ENCODE data around the gene EPHB6.

The EPHB6 gene

DNA sequence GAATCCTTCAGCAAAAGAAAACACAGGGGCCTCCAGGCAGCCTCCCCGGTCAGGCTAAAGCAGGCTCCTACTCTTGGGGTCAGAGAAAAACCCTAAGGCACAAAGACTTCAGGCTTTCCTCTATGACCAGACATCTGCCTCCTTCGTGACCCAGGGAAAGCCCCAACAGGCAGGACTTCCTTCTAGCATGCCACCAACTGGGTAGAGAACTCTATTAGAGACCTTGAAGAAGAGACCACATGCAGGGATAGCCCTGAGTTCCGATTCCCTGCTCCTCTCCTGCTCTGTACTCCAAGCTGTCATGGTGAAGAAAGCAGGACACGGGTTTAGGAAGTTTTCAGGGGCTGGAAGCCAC is 29.4 kb downstream of the EPHB6 start:
- H3K79me2 ChIP-seq (ENCODE audit: control insufficient read depth, low read length), result no peaks in the 10 kb centered on the region
- no peak overlapping the region for H3K27ac ChIP-seq (ENCODE audit: low read depth, low read length)
- H3F3A ChIP-seq (ENCODE audit: control insufficient read depth, insufficient read depth), result no peaks in the 10 kb centered on the region
- H3K27me3 ChIP-seq (ENCODE audit: control insufficient read depth, low read length), result peaks cover 24% of the 10 kb centered on the region
- no peaks in the 10 kb centered on the region for H3K36me3 ChIP-seq (ENCODE audit: control insufficient read depth, low read length)
- H3K9me3 ChIP-seq (ENCODE audit: control insufficient read depth, insufficient read depth, low read length), result no peaks in the 10 kb centered on the region
- H4K20me1 ChIP-seq (ENCODE audit: control insufficient read depth, insufficient read depth, low read depth, low read length), result no peaks in the 10 kb centered on the region; the same call in 1 of the 2 replicates
- no peaks in the 10 kb centered on the region for H3K4me1 ChIP-seq (ENCODE audit: control insufficient read depth, low read length)
- H3K4me2 ChIP-seq (ENCODE audit: low read length), result no peak overlapping the region
- no peaks in the 10 kb centered on the region for H3K9me2 ChIP-seq (replicated peaks; ENCODE audit: control insufficient read depth, low read length)
- TF ChIP-seq, protein P1, sequence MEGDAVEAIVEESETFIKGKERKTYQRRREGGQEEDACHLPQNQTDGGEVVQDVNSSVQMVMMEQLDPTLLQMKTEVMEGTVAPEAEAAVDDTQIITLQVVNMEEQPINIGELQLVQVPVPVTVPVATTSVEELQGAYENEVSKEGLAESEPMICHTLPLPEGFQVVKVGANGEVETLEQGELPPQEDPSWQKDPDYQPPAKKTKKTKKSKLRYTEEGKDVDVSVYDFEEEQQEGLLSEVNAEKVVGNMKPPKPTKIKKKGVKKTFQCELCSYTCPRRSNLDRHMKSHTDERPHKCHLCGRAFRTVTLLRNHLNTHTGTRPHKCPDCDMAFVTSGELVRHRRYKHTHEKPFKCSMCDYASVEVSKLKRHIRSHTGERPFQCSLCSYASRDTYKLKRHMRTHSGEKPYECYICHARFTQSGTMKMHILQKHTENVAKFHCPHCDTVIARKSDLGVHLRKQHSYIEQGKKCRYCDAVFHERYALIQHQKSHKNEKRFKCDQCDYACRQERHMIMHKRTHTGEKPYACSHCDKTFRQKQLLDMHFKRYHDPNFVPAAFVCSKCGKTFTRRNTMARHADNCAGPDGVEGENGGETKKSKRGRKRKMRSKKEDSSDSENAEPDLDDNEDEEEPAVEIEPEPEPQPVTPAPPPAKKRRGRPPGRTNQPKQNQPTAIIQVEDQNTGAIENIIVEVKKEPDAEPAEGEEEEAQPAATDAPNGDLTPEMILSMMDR (IDR thresholded peaks at IDR 0.05; ENCODE audit: low read depth, low read length, poor library complexity, severe bottlenecking), result no peak
- TF ChIP-seq EZH2phosphoT487 (IDR thresholded peaks at IDR 0.05; ENCODE audit: borderline replicate concordance, low read length), result no peak
- no peak overlapping the region for H3K4me3 ChIP-seq (ENCODE audit: low read length)

DNA sequence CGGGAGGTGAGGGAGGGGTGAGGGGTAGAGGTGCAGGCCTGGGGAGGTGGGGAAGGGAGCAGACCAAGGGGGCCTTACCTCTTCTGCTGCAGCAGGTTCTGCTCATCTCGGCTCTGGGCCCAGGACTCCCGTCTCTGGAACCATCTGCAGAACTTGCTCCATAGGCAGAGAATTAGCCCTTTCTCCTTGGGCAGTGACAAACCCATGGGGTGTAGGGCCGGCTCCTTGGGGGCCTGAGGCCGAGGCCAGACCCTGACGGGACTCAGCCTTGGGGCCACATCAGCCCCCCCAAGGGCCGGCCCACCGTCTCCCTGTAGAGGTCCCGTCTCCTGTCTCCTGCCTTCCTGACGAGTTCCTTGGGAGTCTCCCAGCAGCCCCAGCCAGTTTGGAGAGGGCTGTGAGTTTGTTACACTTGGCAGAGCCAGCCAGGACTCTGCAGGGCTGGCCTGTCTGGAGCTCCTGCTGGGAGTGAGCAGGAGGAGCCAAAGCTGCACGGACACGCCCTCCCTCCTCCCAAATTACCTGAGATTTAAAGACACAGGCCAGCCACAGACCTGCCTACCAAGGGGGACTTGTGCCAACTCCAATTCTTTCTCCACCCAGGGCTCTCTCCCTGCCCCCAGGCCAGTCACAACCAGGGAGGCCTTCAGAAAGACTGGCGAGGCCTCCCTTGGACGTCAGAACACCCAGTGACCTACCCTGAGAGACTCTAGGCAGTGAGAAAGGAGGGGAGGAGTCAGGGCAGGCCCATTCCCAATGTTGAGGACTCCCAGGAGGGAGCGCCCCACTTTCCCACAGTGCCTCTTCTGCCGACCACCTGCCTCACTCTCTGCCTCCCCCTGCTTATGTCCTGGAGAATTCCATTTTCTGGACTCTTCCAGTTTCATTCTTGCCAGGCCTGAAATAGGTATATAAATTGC is 30.7 kb downstream of the EPHB6 start, which contains the start of gene TRPV6:
TSS of gene TRPV6 (minus strand) at position 435 of the 920 bp plus-strand sequence.
- no peak for TF ChIP-seq EZH2phosphoT487 (IDR thresholded peaks at IDR 0.05; ENCODE audit: borderline replicate concordance, low read length)
- TF ChIP-seq, protein P1 (IDR thresholded peaks at IDR 0.05; ENCODE audit: low read depth, low read length, poor library complexity, severe bottlenecking), result no peak
- no peaks in the 10 kb centered on the region for H3K9me3 ChIP-seq (ENCODE audit: control insufficient read depth, insufficient read depth, low read length)
- H3K27me3 ChIP-seq (ENCODE audit: control insufficient read depth, low read length), result peaks cover 11% of the 10 kb centered on the region; the same call in 1 of the 2 replicates
- H4K20me1 ChIP-seq (ENCODE audit: control insufficient read depth, insufficient read depth, low read depth, low read length), result no peaks in the 10 kb centered on the region; the same call in 1 of the 2 replicates
- no peaks in the 10 kb centered on the region for H3K9me2 ChIP-seq (replicated peaks; ENCODE audit: control insufficient read depth, low read length)
- H3K4me3 ChIP-seq (ENCODE audit: low read length), result no peak within 1 kb of the TSS
- H3K36me3 ChIP-seq (ENCODE audit: control insufficient read depth, low read length), result no peaks in the 10 kb centered on the region
- no peak within 1 kb of the TSS for H3K4me2 ChIP-seq (ENCODE audit: low read length)
- H3K4me1 ChIP-seq (ENCODE audit: control insufficient read depth, low read length), result no peaks in the 10 kb centered on the region
- H3K79me2 ChIP-seq (ENCODE audit: control insufficient read depth, low read length), result no peaks in the 10 kb centered on the region
- H3F3A ChIP-seq (ENCODE audit: control insufficient read depth, insufficient read depth), result no peaks in the 10 kb centered on the region
- no peak within 1 kb of the TSS for H3K27ac ChIP-seq (ENCODE audit: low read depth, low read length)

DNA sequence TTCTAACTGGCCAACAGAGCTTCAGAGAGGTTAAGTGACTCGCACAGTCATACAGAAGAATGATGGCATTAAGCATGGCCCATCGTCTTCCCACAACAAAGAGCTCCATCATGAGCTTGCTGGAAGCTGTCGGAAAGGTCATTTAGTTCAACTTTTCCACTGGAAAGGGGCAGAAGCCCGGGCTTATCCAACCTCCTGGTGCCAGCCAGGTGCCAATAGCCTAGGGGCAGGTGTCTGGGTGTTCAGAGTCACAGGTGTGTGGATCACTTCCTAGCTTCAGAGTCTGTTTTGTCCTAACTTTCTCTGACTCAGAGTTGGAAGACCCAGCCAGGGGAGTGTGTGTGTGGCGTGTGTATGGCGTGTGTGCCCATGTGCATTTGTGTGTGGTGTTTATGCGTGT is 32.0 kb downstream of the EPHB6 start:
- Histone ChIP-seq H3K4me3 (ENCODE audit: low read length) (no peak overlapping the region), H3K4me1 (ENCODE audit: control insufficient read depth, low read length) (no peaks in the 10 kb centered on the region), H3K4me2 (ENCODE audit: low read length) (no peak overlapping the region), H3K9me2 (replicated peaks; ENCODE audit: control insufficient read depth, low read length) (no peaks in the 10 kb centered on the region), H3K36me3 (ENCODE audit: control insufficient read depth, low read length) (no peaks in the 10 kb centered on the region), H3F3A (ENCODE audit: control insufficient read depth, insufficient read depth) (no peaks in the 10 kb centered on the region), H4K20me1 (ENCODE audit: control insufficient read depth, insufficient read depth, low read depth, low read length) (no peaks in the 10 kb centered on the region; the same call in 1 of the 2 replicates), H3K27me3 (ENCODE audit: control insufficient read depth, low read length) (peaks cover 10% of the 10 kb centered on the region; the same call in 1 of the 2 replicates), H3K9me3 (ENCODE audit: control insufficient read depth, insufficient read depth, low read length) (no peaks in the 10 kb centered on the region), H3K79me2 (ENCODE audit: control insufficient read depth, low read length) (no peaks in the 10 kb centered on the region), H3K27ac (ENCODE audit: low read depth, low read length) (no peak overlapping the region)
- TF ChIP-seq EZH2phosphoT487 (IDR thresholded peaks at IDR 0.05; ENCODE audit: borderline replicate concordance, low read length), result no peak
- TF ChIP-seq, protein P1 (IDR thresholded peaks at IDR 0.05; ENCODE audit: low read depth, low read length, poor library complexity, severe bottlenecking), result no peak

Data from DOHH2 (cell line).